WTC11 (cell line): ENCODE measurements around the gene STAT6. TPM values are rescaled to one million over a fixed set of nuclear protein-coding genes. Genes with fewer than 3 reads are reported as not detected.
A peak's percentile ranks its signal among the peaks of the same experiment; 100 is the strongest.

Experiments used
- ATAC-seq: fragments of 200-7000 bp; cut with Tn5 transposase; 2 replicates; pipeline ENCODE4 v1.10.0; 2021; ENCODE audit warnings: mild to moderate bottlenecking, moderate library complexity
- CTCF ChIA-PET: fragments of 300-600 bp; sonication (Branson Sonifier 250); formaldehyde crosslinking; loops from one replicate; lab custom pipeline; 2021; ENCODE audit warnings: antibody characterized with exemption; lab: Charles Lee
- POLR2A ChIA-PET: fragments of 350-600 bp; sonication (Branson Sonifier 250); formaldehyde crosslinking; loops from one replicate; lab custom pipeline; 2021; ENCODE audit warnings: antibody characterized with exemption; lab: Charles Lee
- DNase-seq: peaks from one replicate; pipeline ENCODE4 v3.0.0; 2021; ENCODE audit warnings: low spot score
- H3K27ac Mint-ChIP-seq: 2 replicates; pipeline ENCODE4 v1.8.0; 2021; ENCODE audit warnings: mixed read lengths
- H3K27me3 Mint-ChIP-seq: 2 replicates; pipeline ENCODE4 v1.8.0; 2021; ENCODE audit warnings: low read depth, mild to moderate bottlenecking, moderate library complexity, mixed read lengths
- H3K36me3 Mint-ChIP-seq: 2 replicates; pipeline ENCODE4 v1.8.0; 2021; ENCODE audit warnings: mixed read lengths
- H3K4me1 Mint-ChIP-seq: 2 replicates; pipeline ENCODE4 v1.8.0; 2022; ENCODE audit warnings: mixed read lengths
- H3K4me3 Mint-ChIP-seq: 2 replicates; pipeline ENCODE4 v1.8.0; 2021; ENCODE audit warnings: mild to moderate bottlenecking, moderate library complexity, mixed read lengths
- H3K9me3 Mint-ChIP-seq: 2 replicates; pipeline ENCODE4 v1.8.0; 2021; ENCODE audit warnings: mixed read lengths
- AR ChIP-seq: fragments of 250-450 bp; sonication (Bioruptor Pico); IDR thresholded peaks from 2 replicates; pipeline ENCODE4 v1.9.0; 2021; ENCODE audit warnings: mild to moderate bottlenecking
- ATF2 ChIP-seq: sonication (generic); formaldehyde crosslinking; IDR thresholded peaks from 2 replicates; pipeline ENCODE4 v1.8.1; 2022; ENCODE audit warnings: low read depth, missing genetic modification reagents, borderline replicate concordance
- CDX4 ChIP-seq: fragments of 250-450 bp; sonication (Bioruptor Pico); IDR thresholded peaks from 2 replicates; pipeline ENCODE4 v1.9.0; 2021; ENCODE audit warnings: moderate library complexity, mild to moderate bottlenecking, inconsistent platforms, borderline replicate concordance
- CREB1 ChIP-seq: sonication (generic); formaldehyde crosslinking; IDR thresholded peaks from 2 replicates; pipeline ENCODE4 v1.8.0; 2023; ENCODE audit warnings: mild to moderate bottlenecking, missing genetic modification reagents
- CTCF ChIP-seq: fragments of 200-600 bp; IDR thresholded peaks from 2 replicates; pipeline ENCODE4 v1.8.0; 2022; ENCODE audit warnings: antibody characterized with exemption
- ESRRA ChIP-seq: sonication (generic); formaldehyde crosslinking; IDR thresholded peaks from 2 replicates; pipeline ENCODE4 v1.8.1; 2022; ENCODE audit warnings: mild to moderate bottlenecking, missing genetic modification reagents, borderline replicate concordance
- GTF2I ChIP-seq: fragments of 250-450 bp; sonication (Bioruptor Pico); conservative IDR thresholded peaks from 2 replicates; pipeline ENCODE4 v1.4.0; 2021; ENCODE audit warnings: mild to moderate bottlenecking
- HMGXB4 ChIP-seq: sonication (generic); formaldehyde crosslinking; IDR thresholded peaks from 2 replicates; pipeline ENCODE4 v1.8.1; 2023; ENCODE audit warnings: mild to moderate bottlenecking, moderate library complexity, missing genetic modification reagents
- KAT7 ChIP-seq: sonication (generic); formaldehyde crosslinking; IDR thresholded peaks from 2 replicates; pipeline ENCODE4 v1.8.1; 2023; ENCODE audit warnings: missing genetic modification reagents, mild to moderate bottlenecking, borderline replicate concordance
- MXD4 ChIP-seq: fragments of 250-450 bp; sonication (Bioruptor Pico); IDR thresholded peaks from 2 replicates; pipeline ENCODE4 v1.8.0; 2021; ENCODE audit warnings: mild to moderate bottlenecking, moderate library complexity, borderline replicate concordance
- MYBL2 ChIP-seq: sonication (generic); formaldehyde crosslinking; IDR thresholded peaks from 2 replicates; pipeline ENCODE4 v1.8.1; 2023; ENCODE audit warnings: mild to moderate bottlenecking, moderate library complexity, missing genetic modification reagents
- NFATC4 ChIP-seq: fragments of 250-450 bp; sonication (Bioruptor Pico); IDR thresholded peaks from 2 replicates; pipeline ENCODE4 v1.9.0; 2021; ENCODE audit warnings: mild to moderate bottlenecking
- NFYB ChIP-seq: sonication (generic); formaldehyde crosslinking; conservative IDR thresholded peaks from 2 replicates; pipeline ENCODE4 v1.8.0; 2022; ENCODE audit warnings: low read depth, missing genetic modification reagents
- NR1H2 ChIP-seq: sonication (generic); formaldehyde crosslinking; IDR thresholded peaks from 2 replicates; pipeline ENCODE4 v1.9.0; 2021; ENCODE audit warnings: mild to moderate bottlenecking, moderate library complexity, missing genetic modification reagents
- NR2C2 ChIP-seq: sonication (generic); formaldehyde crosslinking; IDR thresholded peaks from 2 replicates; pipeline ENCODE4 v1.8.0; 2022; ENCODE audit warnings: mild to moderate bottlenecking, missing genetic modification reagents
- NR3C1 ChIP-seq: sonication (generic); formaldehyde crosslinking; conservative IDR thresholded peaks from 2 replicates; pipeline ENCODE4 v1.8.1; 2023; ENCODE audit warnings: low read depth, mild to moderate bottlenecking, missing genetic modification reagents
- TEAD4 ChIP-seq: sonication (generic); formaldehyde crosslinking; IDR thresholded peaks from 2 replicates; pipeline ENCODE4 v1.8.0; 2022; ENCODE audit warnings: mild to moderate bottlenecking, missing genetic modification reagents
- USF1 ChIP-seq: sonication (generic); formaldehyde crosslinking; IDR thresholded peaks from 2 replicates; pipeline ENCODE4 v1.8.0; 2022; ENCODE audit warnings: mild to moderate bottlenecking, missing genetic modification reagents
- ZBTB21 ChIP-seq: sonication (generic); formaldehyde crosslinking; IDR thresholded peaks from 2 replicates; pipeline ENCODE4 v1.8.1; 2023; ENCODE audit warnings: mild to moderate bottlenecking, missing genetic modification reagents, borderline replicate concordance
- ZNF416 ChIP-seq: fragments of 250-450 bp; sonication (Bioruptor Pico); IDR thresholded peaks from 2 replicates; pipeline ENCODE4 v1.9.0; 2021; ENCODE audit warnings: mild to moderate bottlenecking, inconsistent platforms
- total RNA-seq: library from RNA; stranded (reverse); gene quantifications from 3 replicates; pipeline ENCODE4 v1.2.3, GENCODE V29; 2021

Gene STAT6
- total RNA-seq, 1 experiment from 2014 or later = 47.0 TPM

- no peak for ATAC-seq
- TF ChIP-seq MYBL2 (CRISPR knock-in tag) (no peak), CDX4 (CRISPR knock-in tag) (no peak), NR1H2 (CRISPR knock-in tag) (no peak), USF1 (CRISPR knock-in tag) (no peak), ATF2 (CRISPR knock-in tag) (no peak), TEAD4 (CRISPR knock-in tag) (no peak), CREB1 (CRISPR knock-in tag) (no peak), MXD4 (no peak), NFATC4 (CRISPR knock-in tag) (no peak), CTCF (no peak), GTF2I (CRISPR knock-in tag) (no peak), NFYB (CRISPR knock-in tag) (no peak)
- ChIA-PET POLR2A (interaction anchor here (2.0 kb wide), 1 partner anchor 29 kb away, joined by 4 read pairs; no protein-coding TSS in a partner anchor), CTCF (interaction anchor here (0.5 to 2.0 kb wide), 11 partner anchors 8 to 336 kb away, joined by 3 to 21 read pairs (median 3); partner anchors contain the start of gene LRP1)
- no peaks in the 10 kb centered on the region for H3K36me3 Mint-ChIP-seq
- H3K4me3 Mint-ChIP-seq = no peak overlapping the region
- no peak overlapping the region for H3K27ac Mint-ChIP-seq
- H3K27me3 Mint-ChIP-seq = no peaks in the 10 kb centered on the region; the same call in 1 of the 2 replicates
- H3K4me1 Mint-ChIP-seq = peaks cover 9% of the 10 kb centered on the region
- H3K9me3 Mint-ChIP-seq = 0 out of 2 replicates have a peak, but pooled peaks cover 3% of the 10 kb centered on the region
- no peak for DNase-seq
Observed at GRCh38 chr12:57116580-57117281, 5.6 kb upstream of the STAT6 start.

- ChIA-PET CTCF (interaction anchor here (0.8 to 5.7 kb wide), 46 partner anchors 10 to 478 kb away, joined by 3 to 270 read pairs (median 9); partner anchors contain the start of genes INHBE, LRP1, LRP1-AS and MYO1A), POLR2A (interaction anchor here (0.5 to 3.9 kb wide), 17 partner anchors 15 to 583 kb away, joined by 3 to 65 read pairs (median 4); partner anchors contain the start of genes LRP1, NAB2, NACA and NEMP1)
- ATAC-seq (no peak), DNase-seq (no peak)
- Mint-ChIP-seq H3K27me3 (no peaks in the 10 kb centered on the region), H3K4me1 (peaks cover 36% of the 10 kb centered on the region), H3K4me3 (peak overlapping the region; percentile 32), H3K27ac (no peak overlapping the region; the same call in 1 of the 2 replicates), H3K36me3 (peaks cover 2% of the 10 kb centered on the region; the same call in 1 of the 2 replicates), H3K9me3 (no peaks in the 10 kb centered on the region)
- TF ChIP-seq AR (CRISPR knock-in tag) (no peak), HMGXB4 (no peak), NR3C1 (CRISPR knock-in tag) (no peak), KAT7 (CRISPR knock-in tag) (no peak), ZNF416 (CRISPR knock-in tag) (no peak), ESRRA (CRISPR knock-in tag) (no peak), ZBTB21 (CRISPR knock-in tag) (no peak), NR2C2 (CRISPR knock-in tag) (no peak)
Observed at GRCh38 chr12:57112492-57113294, 1.5 kb upstream of the STAT6 start.
